Psoas muscle (tissue), 8 donors: ENCODE results near the gene NFKBIE. TPM values are rescaled to one million over a fixed set of nuclear protein-coding genes. Genes with fewer than 3 reads are reported as not detected.

ENCODE experiments used
- ATAC-seq, 4 donors: fragments of 200-7000 bp; cut with Tn5 transposase; one replicate each; pipeline ENCODE4 v1.9.1; 2020; ENCODE audit warnings: moderate library complexity in 3 of 4, mild to moderate bottlenecking in 2 of 4
- DNase-seq, 2 donors: peaks; one replicate each; pipeline ENCODE4 v3.0.0-alpha.2; 2020
- H3K27ac ChIP-seq: fragments of 200-600 bp; one replicate; pipeline ENCODE4 v1.8.0; 2022
- H3K27me3 ChIP-seq, 3 donors: fragments of 200-600 bp in 1 of 3; one replicate each; pipeline versions ENCODE4 v1.6.1 to v1.8.0; 2013 to 2022; ENCODE audit warnings: low read length in 2 of 3, mild to moderate bottlenecking in 2 of 3, moderate library complexity in 1 of 3; ENCODE audit not compliant: insufficient read depth in 3 of 3
- H3K36me3 ChIP-seq, 2 donors: fragments of 200-600 bp in 1 of 2; one replicate each; pipeline versions ENCODE4 v1.6.1 to v1.8.0; 2013 to 2022; ENCODE audit warnings: low read depth in 1 of 2, mild to moderate bottlenecking in 1 of 2, moderate library complexity in 1 of 2; ENCODE audit not compliant: insufficient read depth in 1 of 2
- H3K4me1 ChIP-seq: fragments of 200-600 bp; one replicate; pipeline ENCODE4 v1.8.0; 2022
- H3K4me3 ChIP-seq: fragments of 200-600 bp; one replicate; pipeline ENCODE4 v1.8.0; 2022; ENCODE audit warnings: mild to moderate bottlenecking
- H3K9me3 ChIP-seq: fragments of 200-600 bp; one replicate; pipeline ENCODE4 v1.8.0; 2022
- WGBS, 3 donors: extraction: QIAGEN DNeasy Blood & Tissue Kit; methylation state at CpG; one replicate each; pipeline versions ENCODE4 v1.1.6 to v1.1.7; 2013; 5-methylcytosine and 5-hydroxymethylcytosine counted together
- intact Hi-C, 2 donors: fragments of 100-400 bp; cut with DNase I; formaldehyde crosslinking; loops; one replicate each; pipeline versions ENCODE4 v1.11.0 to v1.14.2; 2022
- polyA plus RNA-seq, 3 donors: library from polyadenylated mRNA; stranded (reverse); fragments of 200-250 nt; gene quantifications; one replicate each; pipeline ENCODE4 v1.2.3, GENCODE V29; 2013
- total RNA-seq, 4 donors: library from RNA; stranded (reverse); fragmentation: NEBNext Ultra II Directional in 2 of 4; extraction: Animal tissue kit (Norgen Biotek cat#: 25700) in 2 of 4; gene quantifications; one replicate each; pipeline versions ENCODE4 v1.2.1 to v1.2.4, GENCODE V29; 2021 to 2023
- TF ChIP-seq, protein P1 (sequence below): fragments of 200-600 bp; IDR thresholded peaks from one replicate; pipeline ENCODE4 v1.8.0; 2022; ENCODE audit warnings: antibody characterized with exemption
- donor health status: healthy with polysubstance abuse.
- donor health status: DM: no; HTN: no; CAD: no; lungs with moderate emphysema.
- donor health status: Bipolar disorder and iron deficiency.
- donor health status: healthy.
- donor health status: DM: yes; HTN: yes; CAD: no.
- donor health status: DM: no; HTN: no; CAD: no.
- donor health status: DM: no; HTN: no; CAD: no.
- donor health status: DM: yes; HTN: yes; CAD: no.

Gene NFKBIE
- total and polyA plus RNA-seq, 7 donors, result 2.1 to 5.2 (median 3.3) TPM

DNA sequence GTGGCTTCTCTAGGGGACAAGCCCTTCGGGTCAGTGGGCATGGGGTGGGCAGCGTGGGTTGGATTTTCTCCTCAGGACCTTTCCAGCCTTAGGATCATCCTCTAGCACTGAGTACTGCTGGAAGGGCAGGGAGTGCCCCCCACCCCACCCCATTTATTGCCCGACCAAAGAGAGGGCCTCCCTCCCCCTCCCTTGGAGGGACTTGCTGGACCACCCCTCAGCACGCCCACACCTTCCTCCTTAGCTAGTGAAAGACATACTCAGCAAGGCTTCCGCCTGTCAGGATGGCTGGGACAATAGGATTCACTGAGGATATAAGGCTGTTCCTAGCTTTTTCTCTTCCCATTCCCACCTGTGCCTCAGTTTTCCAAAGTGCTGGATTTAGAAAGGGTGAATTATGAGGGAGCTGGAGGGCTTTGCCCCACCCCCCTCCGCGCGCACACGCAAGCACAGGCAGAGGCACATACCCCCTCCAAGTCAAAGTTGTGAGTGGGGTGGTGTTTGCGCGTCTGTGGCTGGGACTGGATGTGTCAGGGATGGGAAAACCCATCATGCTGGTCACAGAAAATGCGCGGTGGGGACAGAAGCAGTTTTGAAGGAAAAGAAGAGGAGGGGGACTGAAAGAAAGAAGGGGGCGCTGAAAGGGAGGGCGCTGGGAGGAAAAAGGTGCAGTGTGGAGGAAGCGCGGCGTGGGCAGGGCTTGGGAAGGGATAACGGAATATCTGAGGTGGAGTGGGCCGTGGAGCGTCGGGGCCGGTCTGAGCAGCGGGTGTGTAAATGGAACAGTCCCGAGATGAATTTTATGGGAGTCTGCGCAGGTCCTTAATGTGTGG is 42.6 kb downstream of the NFKBIE start:
- Histone ChIP-seq H3K27me3 (no peaks in the 10 kb centered on the region), H3K4me1 (peaks cover 58% of the 10 kb centered on the region), H3K27ac (peak overlapping the region; percentile 87), H3K4me3 (peak overlapping the region; percentile 84), H3K36me3 (no peaks in the 10 kb centered on the region), H3K9me3 (no peaks in the 10 kb centered on the region)
- intact Hi-C loops, result no loop called here
- TF ChIP-seq, protein P1, sequence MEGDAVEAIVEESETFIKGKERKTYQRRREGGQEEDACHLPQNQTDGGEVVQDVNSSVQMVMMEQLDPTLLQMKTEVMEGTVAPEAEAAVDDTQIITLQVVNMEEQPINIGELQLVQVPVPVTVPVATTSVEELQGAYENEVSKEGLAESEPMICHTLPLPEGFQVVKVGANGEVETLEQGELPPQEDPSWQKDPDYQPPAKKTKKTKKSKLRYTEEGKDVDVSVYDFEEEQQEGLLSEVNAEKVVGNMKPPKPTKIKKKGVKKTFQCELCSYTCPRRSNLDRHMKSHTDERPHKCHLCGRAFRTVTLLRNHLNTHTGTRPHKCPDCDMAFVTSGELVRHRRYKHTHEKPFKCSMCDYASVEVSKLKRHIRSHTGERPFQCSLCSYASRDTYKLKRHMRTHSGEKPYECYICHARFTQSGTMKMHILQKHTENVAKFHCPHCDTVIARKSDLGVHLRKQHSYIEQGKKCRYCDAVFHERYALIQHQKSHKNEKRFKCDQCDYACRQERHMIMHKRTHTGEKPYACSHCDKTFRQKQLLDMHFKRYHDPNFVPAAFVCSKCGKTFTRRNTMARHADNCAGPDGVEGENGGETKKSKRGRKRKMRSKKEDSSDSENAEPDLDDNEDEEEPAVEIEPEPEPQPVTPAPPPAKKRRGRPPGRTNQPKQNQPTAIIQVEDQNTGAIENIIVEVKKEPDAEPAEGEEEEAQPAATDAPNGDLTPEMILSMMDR, result no peak
- no peak for ATAC-seq
- DNase-seq, result no peak
- 33 to 37% (median 35%) methylated on average over 26 of the region's 26 CpGs for WGBS, 3 donors

DNA sequence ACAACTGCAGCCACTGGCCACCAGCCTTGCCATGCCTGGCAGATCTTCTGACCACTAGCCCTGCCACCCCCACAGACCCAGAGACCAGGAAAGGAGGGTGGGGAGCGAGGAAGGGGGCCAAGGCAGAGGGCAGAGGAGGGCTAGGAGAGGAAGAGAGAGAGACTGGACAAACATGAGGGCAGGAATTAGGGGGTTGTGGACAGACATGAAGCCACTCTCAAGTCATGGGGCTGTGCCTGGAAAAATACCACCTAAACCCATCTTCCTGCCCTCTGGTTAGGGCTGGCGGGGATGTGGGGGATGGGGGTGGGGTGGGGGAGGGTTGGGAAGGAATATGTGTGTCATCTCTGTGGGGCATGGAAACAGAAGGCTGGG is 43.4 kb downstream of the NFKBIE start:
- no peak for DNase-seq
- no peaks in the 10 kb centered on the region for H3K9me3 ChIP-seq
- peaks cover 59% of the 10 kb centered on the region for H3K4me1 ChIP-seq
- ATAC-seq, result no peak
- TF ChIP-seq, protein P1, result no peak
- intact Hi-C loops, result no loop called here
- H3K36me3 ChIP-seq, result no peaks in the 10 kb centered on the region
- no peaks in the 10 kb centered on the region for H3K27me3 ChIP-seq
- H3K27ac ChIP-seq, result peak overlapping the region; percentile 87
- peak overlapping the region; percentile 22 for H3K4me3 ChIP-seq
- 72 to 83% (median 81%) methylated on average over 2 of the region's 2 CpGs for WGBS, 3 donors

- DNase-seq, result peak; percentile 90 to 94
- WGBS, 3 donors, result 7 to 11% (median 7%) methylated on average over 4 of the region's 4 CpGs
- Histone ChIP-seq H3K27ac (peak overlapping the region; percentile 87), H3K36me3 (no peaks in the 10 kb centered on the region), H3K4me3 (peak overlapping the region; percentile 22), H3K4me1 (peaks cover 61% of the 10 kb centered on the region), H3K9me3 (no peaks in the 10 kb centered on the region), H3K27me3 (no peaks in the 10 kb centered on the region)
- TF ChIP-seq, protein P1, result peak; percentile 53
- ATAC-seq, result peak; percentile 78 to 85 (median 84)
- intact Hi-C loops, result no loop called here
These were observed 43.9 kb downstream of the NFKBIE start for GRCh38 chr6:44221291-44221960.

DNA sequence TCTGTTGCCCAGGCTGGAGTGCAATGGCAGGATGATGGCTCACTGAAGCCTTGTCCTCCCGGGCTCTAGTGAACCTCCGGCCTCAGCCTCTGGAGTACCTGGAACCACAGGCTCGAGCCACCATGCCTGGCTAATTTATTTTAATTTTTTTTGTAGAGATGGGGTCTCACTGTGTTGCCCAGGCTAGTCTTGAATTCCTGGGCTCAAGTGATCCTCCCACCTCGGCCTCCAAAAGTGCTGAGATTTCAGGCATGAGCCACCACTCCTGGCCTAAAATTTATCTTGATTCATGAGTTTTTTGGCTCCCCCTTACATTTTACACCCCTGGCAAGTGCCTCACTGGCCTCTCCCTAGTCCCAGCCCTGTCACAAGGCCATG is 44.4 kb downstream of the NFKBIE start:
- Histone ChIP-seq H3K27ac (peak overlapping the region; percentile 87), H3K4me1 (peaks cover 60% of the 10 kb centered on the region), H3K36me3 (no peaks in the 10 kb centered on the region), H3K9me3 (no peaks in the 10 kb centered on the region), H3K27me3 (no peaks in the 10 kb centered on the region), H3K4me3 (no peak overlapping the region)
- ATAC-seq, result no peak
- TF ChIP-seq, protein P1, result no peak
- no peak for DNase-seq
- 65 to 78% (median 70%) methylated on average over 4 of the region's 4 CpGs for whole genome bisulfite sequencing, 3 donors
- intact Hi-C loops, result no loop called here
